SK-N-SH (cell line): ENCODE data around the gene LUC7L3. TPM values are rescaled to one million over a fixed set of nuclear protein-coding genes. Genes with fewer than 3 reads are reported as not detected.
A peak's percentile ranks its signal among the peaks of the same experiment; 100 is the strongest.

Experiments used
- CTCF ChIA-PET: fragments of 300-600, 350-600 bp; formaldehyde crosslinking; extraction: SDS; loops from one replicate; lab custom pipeline; 2021; lab: Yijun Ruan, JAX
- POLR2A ChIA-PET: fragments of 350-600 bp; sonication (Branson Sonifier 250); formaldehyde crosslinking; extraction: SDS; loops from one replicate; lab custom pipeline; 2020; ENCODE audit warnings: antibody characterized with exemption, inconsistent platforms; lab: Yijun Ruan, JAX
- DNase-seq: peaks from one replicate; pipeline ENCODE4 v3.0.0; 2012
- H2AFZ ChIP-seq: fragments of 200-600 bp; sonication (generic); 2 replicates; pipeline ENCODE4 v1.8.1; 2016; ENCODE audit warnings: antibody characterized with exemption, mild to moderate bottlenecking, low read depth
- H3F3A ChIP-seq: fragments of 200-600 bp; sonication (generic); replicated peaks from 2 replicates; pipeline ENCODE3; 2016; ENCODE audit warnings: antibody characterized with exemption, mild to moderate bottlenecking; ENCODE audit not compliant: insufficient read depth
- H3K27ac ChIP-seq, 2 experiments: fragments of 200-500 bp in 1 of 2; fragments of 200-600 bp in 1 of 2; sonication (Bioruptor generic) in 1 of 2; sonication (generic), shearing (Covaris generic) in 1 of 2; 2 replicates each; pipeline versions ENCODE4 v1.5.1 to v1.6.1; 2014 to 2016; ENCODE audit warnings: low read depth in 2 of 2, inconsistent platforms in 1 of 2, low read length in 1 of 2, mild to moderate bottlenecking in 1 of 2, mixed read lengths in 1 of 2
- H3K27me3 ChIP-seq: fragments of 200-600 bp; sonication (generic), shearing (Covaris generic); 2 replicates; pipeline ENCODE4 v1.6.1; 2016; ENCODE audit warnings: mixed run types; ENCODE audit not compliant: insufficient read depth
- H3K36me3 ChIP-seq, 2 experiments: fragments of 200-500 bp in 1 of 2; fragments of 200-600 bp in 1 of 2; sonication (Bioruptor generic) in 1 of 2; sonication (generic) in 1 of 2; replicated peaks in 1 of 2; 2 replicates each; pipeline versions ENCODE3 to v1.5.1; 2014 to 2016; ENCODE audit warnings: low read length in 1 of 2, mild to moderate bottlenecking in 1 of 2; ENCODE audit not compliant: insufficient read depth in 2 of 2, control insufficient read depth in 1 of 2
- H3K4me1 ChIP-seq, 2 experiments: fragments of 200-500 bp in 1 of 2; fragments of 200-600 bp in 1 of 2; sonication (Bioruptor generic) in 1 of 2; sonication (generic), shearing (Covaris generic) in 1 of 2; 2 replicates each; pipeline versions ENCODE4 v1.5.1 to v1.6.1; 2014 to 2016; ENCODE audit warnings: low read depth in 1 of 2, low read length in 1 of 2, mixed run types in 1 of 2; ENCODE audit not compliant: insufficient read depth in 2 of 2, control insufficient read depth in 1 of 2
- H3K4me2 ChIP-seq: fragments of 200-600 bp; sonication (generic), shearing (Covaris generic); 2 replicates; pipeline ENCODE4 v1.6.1; 2017; ENCODE audit warnings: mixed run types
- H3K4me3 ChIP-seq, 2 experiments: fragments of 200-500 bp in 1 of 2; fragments of 200-600 bp in 1 of 2; sonication (Bioruptor generic) in 1 of 2; sonication (generic), shearing (Covaris generic) in 1 of 2; 2 replicates each; pipeline versions ENCODE4 v1.5.1 to v1.8.1; 2014 to 2016; ENCODE audit warnings: low read depth in 2 of 2, inconsistent platforms in 1 of 2, low read length in 1 of 2, mild to moderate bottlenecking in 1 of 2, mixed read lengths in 1 of 2, moderate library complexity in 1 of 2
- H3K79me2 ChIP-seq: fragments of 200-600 bp; sonication (generic); 2 replicates; pipeline ENCODE4 v1.8.1; 2017; ENCODE audit warnings: mild to moderate bottlenecking; ENCODE audit not compliant: insufficient read depth
- H3K9ac ChIP-seq: fragments of 200-600 bp; sonication (generic); 2 replicates; pipeline ENCODE4 v1.6.1; 2017; ENCODE audit warnings: mixed run types
- H3K9me2 ChIP-seq: fragments of 200-600 bp; sonication (generic); 2 replicates; pipeline ENCODE4 v1.6.1; 2017; ENCODE audit warnings: mixed run types
- H3K9me3 ChIP-seq: fragments of 200-600 bp; sonication (generic); 2 replicates; pipeline ENCODE4 v1.6.1; 2017; ENCODE audit warnings: mixed run types, mild to moderate bottlenecking, moderate library complexity
- H4K20me1 ChIP-seq: fragments of 200-600 bp; sonication (generic); 2 replicates; pipeline ENCODE4 v1.6.1; 2017; ENCODE audit warnings: mild to moderate bottlenecking, mixed run types; ENCODE audit not compliant: insufficient read depth
- CTCF ChIP-seq: fragments of 200-600 bp; sonication (generic); IDR thresholded peaks from 2 replicates; pipeline ENCODE4 v1.6.1; 2017; ENCODE audit warnings: antibody characterized with exemption, mild to moderate bottlenecking, moderate library complexity
- ELF1 ChIP-seq: IDR thresholded peaks from 2 replicates; pipeline ENCODE4 v1.4.0; 2012
- EP300 ChIP-seq, 2 experiments: IDR thresholded peaks; 2 replicates each; pipeline versions ENCODE4 v1.4.0 to v1.6.1; 2012; ENCODE audit warnings: borderline replicate concordance in 1 of 2, low read depth in 1 of 2, low read length in 1 of 2
- EZH2phosphoT487 ChIP-seq: fragments of 200-600 bp; sonication (generic); IDR thresholded peaks from 2 replicates; pipeline ENCODE4 v1.6.1; 2017; ENCODE audit warnings: low read depth, mixed run types, mild to moderate bottlenecking, antibody characterized with exemption, moderate library complexity, borderline replicate concordance
- FOSL2 ChIP-seq: IDR thresholded peaks from 2 replicates; pipeline ENCODE4 v1.4.0; 2012; ENCODE audit warnings: low read depth, mild to moderate bottlenecking, moderate library complexity, borderline replicate concordance
- FOXJ3 ChIP-seq: sonication (generic); formaldehyde crosslinking; IDR thresholded peaks from 2 replicates; pipeline ENCODE4 v1.5.1; 2020; ENCODE audit warnings: mild to moderate bottlenecking, missing genetic modification reagents
- FOXM1 ChIP-seq: IDR thresholded peaks from 2 replicates; pipeline ENCODE4 v1.4.0; 2012; ENCODE audit warnings: low read depth, mild to moderate bottlenecking
- GATA2 ChIP-seq: sonication (generic); formaldehyde crosslinking; IDR thresholded peaks from 2 replicates; pipeline ENCODE4 v1.5.0; 2020; ENCODE audit warnings: mild to moderate bottlenecking, missing genetic modification reagents
- IRF3 ChIP-seq: fragments of 150-350 bp; IDR thresholded peaks from 2 replicates; pipeline ENCODE4 v1.6.1; 2016; ENCODE audit warnings: mild to moderate bottlenecking, low read depth, low read length
- JUND ChIP-seq: IDR thresholded peaks from 2 replicates; pipeline ENCODE4 v1.4.0; 2012
- MAX ChIP-seq: IDR thresholded peaks from 2 replicates; pipeline ENCODE4 v1.4.0; 2012; ENCODE audit warnings: low read depth
- MXI1 ChIP-seq: IDR thresholded peaks from 2 replicates; pipeline ENCODE4 v1.6.1; 2012; ENCODE audit warnings: mild to moderate bottlenecking, low read depth, low read length, improper control_type of control experiment
- NFIC ChIP-seq: IDR thresholded peaks from 2 replicates; pipeline ENCODE4 v1.4.0; 2012; ENCODE audit warnings: borderline replicate concordance
- PBX3 ChIP-seq: IDR thresholded peaks from 2 replicates; pipeline ENCODE4; 2012
- POLR2AphosphoS5 ChIP-seq: IDR thresholded peaks from 2 replicates; pipeline ENCODE4 v1.6.1; 2012; ENCODE audit warnings: low read depth, low read length
- RAD21 ChIP-seq: IDR thresholded peaks from 2 replicates; pipeline ENCODE4 v1.6.1; 2012; ENCODE audit warnings: mild to moderate bottlenecking, low read length
- RCOR1 ChIP-seq: fragments of 150-350 bp; IDR thresholded peaks from 2 replicates; pipeline ENCODE4 v1.6.1; 2017; ENCODE audit warnings: antibody characterized with exemption, low read length
- RFX5 ChIP-seq: IDR thresholded peaks from 2 replicates; pipeline ENCODE4 v1.6.1; 2012; ENCODE audit warnings: mild to moderate bottlenecking, improper control_type of control experiment, low read length
- RXRA ChIP-seq: IDR thresholded peaks from 2 replicates; pipeline ENCODE4 v1.4.0; 2012; ENCODE audit warnings: low read depth, mild to moderate bottlenecking, borderline replicate concordance
- SIN3A ChIP-seq: IDR thresholded peaks from 2 replicates; pipeline ENCODE4 v1.6.1; 2012; ENCODE audit warnings: low read depth, mild to moderate bottlenecking, low read length, moderate library complexity, borderline replicate concordance
- SMC3 ChIP-seq: IDR thresholded peaks from 2 replicates; pipeline ENCODE4 v1.6.1; 2012; ENCODE audit warnings: low read depth, low read length, improper control_type of control experiment
- TAF1 ChIP-seq: IDR thresholded peaks from 2 replicates; pipeline ENCODE4 v1.6.1; 2012; ENCODE audit warnings: low read depth, mild to moderate bottlenecking, low read length, moderate library complexity, borderline replicate concordance
- USF2 ChIP-seq: fragments of 150-350 bp; IDR thresholded peaks from 2 replicates; pipeline ENCODE4 v1.6.1; 2017; ENCODE audit warnings: antibody characterized with exemption, low read length, low read depth, borderline replicate concordance
- YY1 ChIP-seq: IDR thresholded peaks from 2 replicates; pipeline ENCODE4 v1.4.0; 2012; ENCODE audit warnings: low read depth, mild to moderate bottlenecking
- ZBTB33 ChIP-seq: IDR thresholded peaks from 2 replicates; pipeline ENCODE4 v1.4.0; 2012; ENCODE audit warnings: low read depth, borderline replicate concordance
- WGBS: methylation state at CpG from one replicate; pipeline ENCODE4 v1.1.6; 2017; ENCODE audit warnings: low lambda C conversion rate; 5-methylcytosine and 5-hydroxymethylcytosine counted together
- polyA plus RNA-seq, 3 experiments: library from polyadenylated mRNA; depleted of rRNA; stranded (reverse); fragments of >200 nt; gene quantifications; 2 replicates each; pipeline ENCODE4 v1.2.3, GENCODE V29; 2012

Gene LUC7L3
- polyA plus RNA-seq, 1 of the 3 experiments (the other 2 are of a cell fraction), result 154 TPM

- no peaks in the 10 kb centered on the region for H3K9me3 ChIP-seq
- POLR2A ChIA-PET, result no interaction called here
- H3K36me3 ChIP-seq, result peaks cover 13 to 23% of the 10 kb centered on the region in 2 experiments
- no peaks in the 10 kb centered on the region for H3K27me3 ChIP-seq
- H3K4me3 ChIP-seq, result no peak overlapping the region
- peak; percentile 94 for DNase-seq
- WGBS, result 70% methylated on average over 27 of the region's 27 CpGs
- peak overlapping the region in 1 of 2 experiments; percentile 7; a peak in 1 of 4 replicates for H3K27ac ChIP-seq
- no peaks in the 10 kb centered on the region for H4K20me1 ChIP-seq
- peaks cover 26% of the 10 kb centered on the region for H3F3A ChIP-seq
- CTCF ChIA-PET, result interaction anchor here (0.6 to 21.2 kb wide), 30 partner anchors 9 to 198 kb away, joined by 3 to 799 read pairs (median 4); partner anchors contain the start of genes ABCC3 and SPATA20
- H3K79me2 ChIP-seq, result no peaks in the 10 kb centered on the region
- H3K9me2 ChIP-seq, result no peaks in the 10 kb centered on the region
- no peak overlapping the region for H3K4me2 ChIP-seq
- peaks cover 11 to 14% of the 10 kb centered on the region in 2 experiments; a peak in 3 of 4 replicates for H3K4me1 ChIP-seq
- 0 out of 2 replicates have a peak overlapping the region, but pooled peaks have one; percentile 57 for H2AFZ ChIP-seq
- no peak overlapping the region for H3K9ac ChIP-seq
- no peak for TF ChIP-seq IRF3
- no peak for TF ChIP-seq FOXM1
- TF ChIP-seq ZBTB33, result no peak
- TF ChIP-seq NFIC, result no peak
- 0 out of 2 replicates have a peak, but pooled peaks have one; percentile 47 for TF ChIP-seq PBX3
- TF ChIP-seq FOSL2, result no peak
- no peak for TF ChIP-seq JUND
- no peak; a peak in 1 of 4 replicates for TF ChIP-seq EP300 (IDR thresholded peaks at IDR 0.05; ENCODE audit: borderline replicate concordance in 1 of 2, low read depth in 1 of 2, low read length in 1 of 2)
- no peak for TF ChIP-seq EZH2phosphoT487
- peak; percentile 97 for TF ChIP-seq RAD21
- no peak for TF ChIP-seq FOXJ3 (CRISPR knock-in tag)
- TF ChIP-seq GATA2, result no peak
- peak; percentile 57; the same call in 1 of the 2 replicates for TF ChIP-seq RFX5
- no peak for TF ChIP-seq TAF1
- peak; percentile 18; the same call in 1 of the 2 replicates for TF ChIP-seq POLR2AphosphoS5
- TF ChIP-seq SMC3, result peak; percentile 98
- TF ChIP-seq RXRA, result no peak
- TF ChIP-seq SIN3A, result peak; percentile 53; the same call in 1 of the 2 replicates
- peak; percentile 78; the same call in 1 of the 2 replicates for TF ChIP-seq YY1
- TF ChIP-seq MAX, result peak; percentile 85
- peak; percentile 88 for TF ChIP-seq CTCF
- no peak for TF ChIP-seq ELF1
- no peak for TF ChIP-seq USF2
- TF ChIP-seq RCOR1, result peak; percentile 67
- TF ChIP-seq MXI1, result peak; percentile 87
Observed at GRCh38 chr17:50681263-50682200, 37.9 kb upstream of the LUC7L3 start.
